NB4 (cell line): Measurements from ENCODE around the gene ARID5A.

Source experiments
- MYC ChIP-seq: IDR thresholded peaks from 2 replicates; pipeline ENCODE4 v1.6.1; 2011; ENCODE audit warnings: low read depth, low read length
- POLR2A ChIP-seq: IDR thresholded peaks from 2 replicates; pipeline ENCODE4 v1.6.1; 2011; ENCODE audit warnings: mild to moderate bottlenecking; ENCODE audit not compliant: insufficient read length; ENCODE audit errors: extremely low read depth
- TF ChIP-seq, protein P1 (sequence below): IDR thresholded peaks from one replicate; pipeline ENCODE4 v1.5.1; 2012; ENCODE audit warnings: low read depth, low read length
- TF ChIP-seq, protein P2 (sequence below): IDR thresholded peaks from 2 replicates; pipeline ENCODE4 v1.6.1; 2011; ENCODE audit warnings: low read depth, low read length

DNA sequence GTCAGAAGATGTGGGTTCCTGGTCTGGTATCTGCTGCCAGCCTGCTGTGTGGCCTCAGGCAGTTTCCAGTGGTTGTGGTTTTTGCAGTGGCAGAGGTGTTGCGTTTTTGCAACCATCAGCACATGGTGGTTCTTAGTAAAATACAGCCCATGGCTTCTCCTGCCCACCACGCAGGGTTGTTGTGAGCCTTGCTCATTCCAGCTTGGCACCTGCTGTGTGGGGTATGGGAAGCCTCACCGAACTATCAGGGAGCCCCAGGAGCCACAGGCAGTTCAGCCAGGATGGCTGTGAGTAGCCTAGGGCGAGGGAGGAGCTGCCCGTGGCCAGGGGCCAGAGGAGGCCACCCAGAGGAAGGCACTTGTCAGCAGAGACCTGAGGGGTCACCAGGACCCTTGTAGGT lies 9.8 kb downstream of the ARID5A start:
- TF ChIP-seq, protein P1, sequence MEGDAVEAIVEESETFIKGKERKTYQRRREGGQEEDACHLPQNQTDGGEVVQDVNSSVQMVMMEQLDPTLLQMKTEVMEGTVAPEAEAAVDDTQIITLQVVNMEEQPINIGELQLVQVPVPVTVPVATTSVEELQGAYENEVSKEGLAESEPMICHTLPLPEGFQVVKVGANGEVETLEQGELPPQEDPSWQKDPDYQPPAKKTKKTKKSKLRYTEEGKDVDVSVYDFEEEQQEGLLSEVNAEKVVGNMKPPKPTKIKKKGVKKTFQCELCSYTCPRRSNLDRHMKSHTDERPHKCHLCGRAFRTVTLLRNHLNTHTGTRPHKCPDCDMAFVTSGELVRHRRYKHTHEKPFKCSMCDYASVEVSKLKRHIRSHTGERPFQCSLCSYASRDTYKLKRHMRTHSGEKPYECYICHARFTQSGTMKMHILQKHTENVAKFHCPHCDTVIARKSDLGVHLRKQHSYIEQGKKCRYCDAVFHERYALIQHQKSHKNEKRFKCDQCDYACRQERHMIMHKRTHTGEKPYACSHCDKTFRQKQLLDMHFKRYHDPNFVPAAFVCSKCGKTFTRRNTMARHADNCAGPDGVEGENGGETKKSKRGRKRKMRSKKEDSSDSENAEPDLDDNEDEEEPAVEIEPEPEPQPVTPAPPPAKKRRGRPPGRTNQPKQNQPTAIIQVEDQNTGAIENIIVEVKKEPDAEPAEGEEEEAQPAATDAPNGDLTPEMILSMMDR: no peak
- TF ChIP-seq POLR2A (no peak), MYC (no peak)
- TF ChIP-seq, protein P2, sequence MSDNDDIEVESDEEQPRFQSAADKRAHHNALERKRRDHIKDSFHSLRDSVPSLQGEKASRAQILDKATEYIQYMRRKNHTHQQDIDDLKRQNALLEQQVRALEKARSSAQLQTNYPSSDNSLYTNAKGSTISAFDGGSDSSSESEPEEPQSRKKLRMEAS: no peak
